HepG2 (cell line): ENCODE data around the gene HACL1. TPM values are rescaled to one million over a fixed set of nuclear protein-coding genes. Genes with fewer than 3 reads are reported as not detected.

Source experiments
- ATAC-seq: fragments of 200-7000 bp; cut with Tn5 transposase; 3 replicates; pipeline ENCODE4 v1.9.1; 2020; ENCODE audit warnings: mild to moderate bottlenecking, moderate library complexity
- BruUV-seq: library from RNA; stranded (reverse); fragments of 400-500 nt; replicated peaks from 2 replicates; lab custom pipeline; 2021; lab: Mats Ljungman, UMichigan
- CTCF ChIA-PET: fragments of 300-600 bp; formaldehyde crosslinking; extraction: SDS; loops from one replicate; lab custom pipeline; 2021; ENCODE audit warnings: low total read pairs, inconsistent platforms, low intra/inter-chr PET ratio; lab: Yijun Ruan, JAX
- POLR2A ChIA-PET: fragments of 350-600 bp; sonication (Branson Sonifier 250); formaldehyde crosslinking; loops from one replicate; lab custom pipeline; 2020; ENCODE audit warnings: antibody characterized with exemption, inconsistent platforms; lab: Yijun Ruan, JAX
- DNase-seq: peaks from one replicate; pipeline ENCODE4 v3.0.0-alpha.2; 2015; ENCODE audit warnings: low spot score
- FAIRE-seq: peaks from 3 replicates; lab custom pipeline; 2011; peaks lifted over from hg19 to GRCh38; lab: Jason Lieb, UNC
- H2AFZ ChIP-seq: one replicate; pipeline ENCODE4 v1.6.1; 2011; ENCODE audit warnings: low read length, inconsistent platforms
- H3K27ac ChIP-seq: fragments of 300-600 bp; 3 replicates; pipeline ENCODE4 v1.8.0; 2011; ENCODE audit warnings: mixed run types, mild to moderate bottlenecking, mixed read lengths, low read length, inconsistent platforms; ENCODE audit not compliant: insufficient read depth; ENCODE audit errors: extremely low read length
- H3K27me3 ChIP-seq, 2 experiments: fragments of 200-600 bp in 1 of 2; 2 replicates in 1 of 2; 3 replicates in 1 of 2; pipeline versions ENCODE4 v1.6.0 to v1.8.0; 2011; ENCODE audit warnings: low read length in 2 of 2, mild to moderate bottlenecking in 2 of 2, moderate library complexity in 2 of 2, inconsistent platforms in 1 of 2; ENCODE audit not compliant: insufficient read depth in 2 of 2, control insufficient read depth in 1 of 2
- H3K36me3 ChIP-seq, 2 experiments: fragments of 200-600 bp in 1 of 2; replicated peaks in 1 of 2; 2 replicates in 1 of 2; 3 replicates in 1 of 2; pipeline versions ENCODE4 v1.5.1 to v1.8.0; 2011; ENCODE audit warnings: low read length in 2 of 2, inconsistent platforms in 1 of 2; ENCODE audit not compliant: insufficient read depth in 2 of 2, control insufficient read depth in 1 of 2
- H3K4me1 ChIP-seq: 2 replicates; pipeline ENCODE4 v1.5.1; 2012; ENCODE audit warnings: low read length, inconsistent platforms; ENCODE audit not compliant: insufficient read depth
- H3K4me2 ChIP-seq: 2 replicates; pipeline ENCODE4 v1.6.0; 2011; ENCODE audit warnings: low read depth, low read length, inconsistent platforms
- H3K4me3 ChIP-seq, 3 experiments: fragments of 200-600 bp in 1 of 3; sonication (generic), shearing (Covaris generic) in 1 of 3; replicated peaks in 1 of 3; 2 replicates each; pipeline ENCODE4 v1.5.1; 2011 to 2016; ENCODE audit warnings: low read length in 3 of 3, inconsistent platforms in 2 of 3, low read depth in 2 of 3, mild to moderate bottlenecking in 2 of 3, control low read depth in 1 of 3, mixed read lengths in 1 of 3; ENCODE audit not compliant: insufficient read depth in 1 of 3
- H3K79me2 ChIP-seq: one replicate; pipeline ENCODE4 v1.6.1; 2011; ENCODE audit warnings: low read length, inconsistent platforms; ENCODE audit not compliant: insufficient read depth
- H3K9ac ChIP-seq: 2 replicates; pipeline ENCODE4 v1.6.0; 2011; ENCODE audit warnings: mild to moderate bottlenecking, low read depth, low read length, inconsistent platforms; ENCODE audit not compliant: insufficient read depth
- H3K9me3 ChIP-seq: 2 replicates; pipeline ENCODE4 v1.5.1; 2012; ENCODE audit warnings: mild to moderate bottlenecking, low read length
- H4K20me1 ChIP-seq: 2 replicates; pipeline ENCODE4 v1.6.0; 2011; ENCODE audit warnings: inconsistent platforms, mild to moderate bottlenecking, low read length, moderate library complexity; ENCODE audit not compliant: insufficient read depth
- ARID3A ChIP-seq: IDR thresholded peaks from 2 replicates; pipeline ENCODE4 v1.6.1; 2012; ENCODE audit warnings: low read depth, low read length, improper control_type of control experiment
- EEA1 ChIP-seq: sonication (generic); formaldehyde crosslinking; IDR thresholded peaks from 2 replicates; pipeline ENCODE4 v1.5.1; 2020; ENCODE audit warnings: mild to moderate bottlenecking, missing genetic modification reagents, borderline replicate concordance
- ELF4 ChIP-seq: sonication (generic); formaldehyde crosslinking; IDR thresholded peaks from 2 replicates; pipeline ENCODE4 v1.5.0; 2020; ENCODE audit warnings: missing genetic modification reagents, mild to moderate bottlenecking, moderate library complexity, borderline replicate concordance
- KDM2A ChIP-seq: sonication (generic); formaldehyde crosslinking; IDR thresholded peaks from 2 replicates; pipeline ENCODE4 v1.4.0; 2020; ENCODE audit warnings: low read depth, missing genetic modification reagents, borderline replicate concordance
- KIAA2018 ChIP-seq: sonication (generic); formaldehyde crosslinking; IDR thresholded peaks from 2 replicates; pipeline ENCODE4 v1.5.0; 2020; ENCODE audit warnings: mild to moderate bottlenecking, missing genetic modification reagents, borderline replicate concordance
- MED13 ChIP-seq: sonication (generic); formaldehyde crosslinking; IDR thresholded peaks from 2 replicates; pipeline ENCODE4 v1.5.0; 2020; ENCODE audit warnings: missing genetic modification reagents
- MED8 ChIP-seq: sonication (generic); formaldehyde crosslinking; IDR thresholded peaks from 2 replicates; pipeline ENCODE4 v1.8.1; 2023; ENCODE audit warnings: mild to moderate bottlenecking, missing genetic modification reagents; ENCODE audit not compliant: insufficient replicate concordance
- NR2C2 ChIP-seq: sonication (generic); formaldehyde crosslinking; IDR thresholded peaks from 2 replicates; pipeline ENCODE4 v1.4.0; 2020; ENCODE audit warnings: missing genetic modification reagents, mild to moderate bottlenecking, moderate library complexity, borderline replicate concordance
- RBM39 ChIP-seq: fragments of 200-400 bp; formaldehyde crosslinking; IDR thresholded peaks from one replicate; pipeline ENCODE4 v1.6.1; 2018; ENCODE audit warnings: antibody characterized with exemption, mild to moderate bottlenecking, low read depth, low read length; ENCODE audit not compliant: poor library complexity, severe bottlenecking
- TGIF2 ChIP-seq: IDR thresholded peaks from 2 replicates; pipeline ENCODE4 v1.6.1; 2016; ENCODE audit warnings: control low read depth, missing compliant biosample characterization
- XBP1 ChIP-seq: sonication (generic); formaldehyde crosslinking; IDR thresholded peaks from 2 replicates; pipeline ENCODE4 v1.5.0; 2020; ENCODE audit warnings: missing genetic modification reagents
- ZNF333 ChIP-seq: sonication (generic); formaldehyde crosslinking; IDR thresholded peaks from 2 replicates; pipeline ENCODE4 v1.4.0; 2020; ENCODE audit warnings: mild to moderate bottlenecking, missing genetic modification reagents, borderline replicate concordance
- ZNF460 ChIP-seq: sonication (generic); formaldehyde crosslinking; IDR thresholded peaks from 2 replicates; pipeline ENCODE4 v1.5.1; 2020; ENCODE audit warnings: missing genetic modification reagents, mild to moderate bottlenecking, borderline replicate concordance
- WGBS: methylation state at CpG from one replicate; pipeline ENCODE4 v1.1.6; 2017; ENCODE audit warnings: low lambda C conversion rate; 5-methylcytosine and 5-hydroxymethylcytosine counted together
- in situ Hi-C: cut with HindIII; loops from 2 replicates; pipeline ENCODE4 v1.10.0; 2017; ENCODE audit warnings: low pct_unique_long_range_greater_than_20kb; ENCODE audit not compliant: extremely low pct_ligation_motif_present
- intact Hi-C: fragments of 100-400 bp; cut with micrococcal nuclease; formaldehyde crosslinking; loops from one replicate; pipeline ENCODE4 v1.10.0; 2022; ENCODE audit not compliant: unreplicated experiment
- polyA plus RNA-seq, 8 experiments: library from polyadenylated mRNA; depleted of rRNA in 3 of 8; stranded (reverse) in 7 of 8; unstranded in 1 of 8; fragments of >200 nt; fragmentation: Illumina TruSeq in 4 of 8; extraction: Trizol in 4 of 8; gene quantifications; 2 replicates each; pipeline versions ENCODE4 v1.2.1 to v1.2.3, GENCODE V29; 2011 to 2016; ENCODE audit warnings: low read depth in 4 of 8, missing spikeins in 1 of 8, mixed read lengths in 1 of 8; ENCODE audit not compliant: insufficient read depth in 1 of 8
- total RNA-seq, 5 experiments: library from RNA; depleted of rRNA; stranded (reverse); fragments of >200 nt; fragmentation: Illumina TruSeq; extraction: Trizol; gene quantifications; 2 replicates each; pipeline ENCODE4 v1.2.3, GENCODE V29; 2016; ENCODE audit warnings: low read depth in 1 of 5

The HACL1 gene
- total and polyA plus RNA-seq, 2 of the 13 experiments (the other 11 are each of a cell fraction or from before 2014, with no cell fraction given) = 22.1 to 25.7 TPM

- CTCF ChIA-PET = no interaction called here
- Histone ChIP-seq H3K27me3 (no peaks in the 10 kb centered on the region; a peak in 1 of 5 replicates), H3K4me1 (peaks cover 40% of the 10 kb centered on the region), H3K27ac (no peak overlapping the region), H4K20me1 (no peaks in the 10 kb centered on the region), H3K4me3 (no peak overlapping the region), H3K9ac (no peak overlapping the region), H3K4me2 (no peak overlapping the region), H3K36me3 (no peaks in the 10 kb centered on the region), H3K9me3 (no peaks in the 10 kb centered on the region), H2AFZ (no peak overlapping the region), H3K79me2 (no peaks in the 10 kb centered on the region)
- no peak for FAIRE-seq
- intact Hi-C loops = no loop called here
- no TSS peak for BruUV-seq
- WGBS = 97% methylated on average over 1 of the region's 1 CpG
- in situ Hi-C loops = no loop called here
- POLR2A ChIA-PET = interaction anchor here (1.0 to 2.2 kb wide), 2 partner anchors 11 to 13 kb away, joined by 3 to 8 read pairs; partner anchors contain the start of genes BTD and HACL1
- no peak for ATAC-seq
- TF ChIP-seq XBP1 (CRISPR knock-in tag) (no peak), MED13 (CRISPR knock-in tag) (no peak), KIAA2018 (CRISPR knock-in tag) (no peak), ZNF333 (CRISPR knock-in tag) (no peak), MED8 (CRISPR knock-in tag) (no peak), TGIF2 (CRISPR knock-in tag) (no peak), ARID3A (no peak), KDM2A (no peak), EEA1 (CRISPR knock-in tag) (no peak), ZNF460 (no peak), NR2C2 (no peak), RBM39 (no peak), ELF4 (CRISPR knock-in tag) (no peak)
- DNase-seq = no peak
Observed at GRCh38 chr3:15612001-15612400, 10.6 kb upstream of the HACL1 start.
